Measurements from ENCODE around the gene UQCC2.

Gene UQCC2

GRCh38 chr6:33654831-33655554, 56.5 kb downstream of the UQCC2 start:
- no peak for DNase-seq (ENCODE audit: low read depth in 2 of 2)

DNA sequence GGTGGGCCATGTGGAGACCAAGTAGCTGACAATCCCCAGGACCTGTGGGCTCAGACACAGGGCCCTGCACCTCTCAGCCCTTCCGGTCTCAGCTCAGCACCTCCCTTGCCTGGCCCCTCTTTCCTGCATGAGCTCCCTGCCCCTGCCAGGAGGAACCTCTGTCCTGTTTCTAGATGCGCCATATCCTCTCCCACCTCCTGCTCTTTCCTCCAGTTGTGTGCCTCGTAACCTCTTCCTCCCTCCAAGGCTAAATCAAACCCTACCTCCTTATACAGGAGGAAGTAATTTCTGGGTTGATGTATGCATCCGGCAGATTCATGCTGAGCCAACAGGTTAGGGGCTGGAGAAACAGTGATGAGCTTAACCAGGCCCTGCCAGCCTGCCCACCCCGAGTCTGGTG, 59.5 kb downstream of the UQCC2 start:
- no peak for DNase-seq (ENCODE audit: low read depth in 2 of 2)

DNA sequence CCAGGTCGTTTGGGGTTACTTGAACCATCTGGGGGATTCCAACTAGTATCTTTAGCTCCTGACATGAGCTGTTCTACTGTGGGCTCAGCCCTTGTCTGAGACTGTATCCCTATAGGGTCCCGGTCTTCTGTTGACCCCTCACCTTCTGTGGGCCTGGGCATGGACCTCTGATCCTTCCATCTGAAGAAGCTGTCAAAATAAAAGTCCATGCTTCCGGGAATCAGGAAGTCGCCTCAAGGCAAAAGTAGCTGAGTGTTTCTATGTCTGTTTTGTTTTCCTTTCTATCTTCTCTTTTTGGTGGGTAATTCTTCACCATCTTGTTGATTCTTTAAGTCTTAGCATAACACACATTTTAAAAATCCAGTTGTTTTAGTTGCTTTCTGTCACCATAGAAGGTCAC, 60.1 kb downstream of the UQCC2 start:
- DNase-seq (ENCODE audit: low read depth in 2 of 2), result no peak

Data from activated CD4-positive, alpha-beta T cell treated with anti-CD3 and anti-CD28 coated beads for 24 hours (primary cell).